Aorta (tissue), 5 donors: ENCODE data around the gene FGF2. TPM values are rescaled to one million over a fixed set of nuclear protein-coding genes. Genes with fewer than 3 reads are reported as not detected.
"Not testable (repeated sequence)": the region's sequence is repeated elsewhere in the genome, so short reads cannot be mapped to it uniquely, and the experiment has no call there.

Experiments
- ATAC-seq: fragments of 200-7000 bp; cut with Tn5 transposase; one replicate; pipeline ENCODE4 v1.9.1; 2022; ENCODE audit warnings: moderate library complexity; ENCODE audit not compliant: low FRiP score
- DNase-seq, 2 donors: peaks; one replicate each; pipeline ENCODE4 v3.0.0-alpha.2; 2020
- H3K27ac ChIP-seq, 2 donors: one replicate each; pipeline ENCODE4 v1.5.1; 2013; ENCODE audit warnings: low read length in 2 of 2, mild to moderate bottlenecking in 2 of 2, moderate library complexity in 2 of 2, control low read depth in 1 of 2, inconsistent platforms in 1 of 2, low read depth in 1 of 2
- H3K27me3 ChIP-seq, 2 donors: one replicate each; pipeline ENCODE4 v1.6.1; 2013; ENCODE audit warnings: control low read depth in 1 of 2, low read length in 1 of 2, mild to moderate bottlenecking in 1 of 2, moderate library complexity in 1 of 2; ENCODE audit not compliant: insufficient read depth in 2 of 2, control insufficient read depth in 1 of 2
- H3K36me3 ChIP-seq, 2 donors: one replicate each; pipeline ENCODE4 v1.6.1; 2013; ENCODE audit warnings: control low read depth in 1 of 2, low read length in 1 of 2, mild to moderate bottlenecking in 1 of 2; ENCODE audit not compliant: insufficient read depth in 2 of 2, control insufficient read depth in 1 of 2
- H3K4me1 ChIP-seq, 2 donors: one replicate each; pipeline ENCODE4 v1.6.1; 2013; ENCODE audit warnings: low read length in 2 of 2, control low read depth in 1 of 2, mild to moderate bottlenecking in 1 of 2, moderate library complexity in 1 of 2; ENCODE audit not compliant: insufficient read depth in 2 of 2, control insufficient read depth in 1 of 2
- H3K4me3 ChIP-seq, 2 donors: one replicate each; pipeline ENCODE4 v1.5.1; 2013; ENCODE audit warnings: low read length in 2 of 2, control low read depth in 1 of 2, mild to moderate bottlenecking in 1 of 2
- H3K9me3 ChIP-seq: one replicate; pipeline ENCODE4 v1.6.1; 2013; ENCODE audit warnings: mild to moderate bottlenecking, low read length; ENCODE audit not compliant: control insufficient read depth
- WGBS, 2 donors: extraction: QIAGEN DNeasy Blood & Tissue Kit; methylation state at CpG; one replicate each; pipeline ENCODE4 v1.1.7; 2013; 5-methylcytosine and 5-hydroxymethylcytosine counted together
- intact Hi-C, 2 donors: fragments of 100-400 bp; cut with DNase I; formaldehyde crosslinking; loops; one replicate each; pipeline versions ENCODE4 v1.14.2 to v1.15.0; 2022
- polyA plus RNA-seq, 2 donors: library from polyadenylated mRNA; stranded (reverse); fragments of 200-250 nt; gene quantifications; one replicate each; pipeline ENCODE4 v1.2.3, GENCODE V29; 2013
- total RNA-seq, 2 donors: library from RNA; stranded (reverse); fragmentation: NEBNext Ultra II Directional; extraction: Animal tissue kit (Norgen Biotek cat#: 25700); gene quantifications; one replicate each; pipeline ENCODE4 v1.2.1, GENCODE V29; 2021
- donor health status: healthy with polysubstance abuse.
- donor health status: Bipolar disorder and iron deficiency.
- donor health status: DM: no; HTN: no; CAD: no.
- donor health status: DM: no; HTN: no; CAD: no.
- donor health status: DM: yes; HTN: yes; CAD: no.

Gene FGF2
- total and polyA plus RNA-seq, 4 donors, result 8.8 to 35.9 (median 22.2) TPM

- intact Hi-C loops, result no loop called here
- Histone ChIP-seq H3K27me3 (no peaks in the 10 kb centered on the region), H3K4me3 (no peak overlapping the region), H3K27ac (no peak overlapping the region), H3K36me3 (no peaks in the 10 kb centered on the region), H3K4me1 (peaks cover 0 to under 1% of the 10 kb centered on the region in 2 donors), H3K9me3 (no peaks in the 10 kb centered on the region)
- 18 to 29% methylated on average over 1 of the region's 1 CpG for WGBS, 2 donors
- DNase-seq (no peak), ATAC-seq (no peak)
Measured at GRCh38 chr4:122863639-122864038, 37.0 kb downstream of the FGF2 start.

- no peak overlapping the region for H3K27ac ChIP-seq
- no peaks in the 10 kb centered on the region for H3K27me3 ChIP-seq
- ATAC-seq (no peak), DNase-seq (no peak)
- H3K4me1 ChIP-seq, result no peaks in the 10 kb centered on the region
- no peaks in the 10 kb centered on the region for H3K36me3 ChIP-seq
- 43 to 51% methylated on average over 4 of the region's 4 CpGs for WGBS, 2 donors
- no peaks in the 10 kb centered on the region for H3K9me3 ChIP-seq
- no peak overlapping the region for H3K4me3 ChIP-seq
- intact Hi-C loops, result no loop called here
Measured at GRCh38 chr4:122865425-122865824, 38.8 kb downstream of the FGF2 start.

- intact Hi-C loops, H3K36me3 ChIP-seq, ATAC-seq, H3K9me3 ChIP-seq, H3K4me3 ChIP-seq, DNase-seq, H3K4me1 ChIP-seq, H3K27me3 ChIP-seq, H3K27ac ChIP-seq: not testable (repeated sequence)
- WGBS, 2 donors, result 96 to 98% methylated on average over 3 of the region's 3 CpGs
Measured at GRCh38 chr4:122868235-122868634, 41.6 kb downstream of the FGF2 start.

- no peak overlapping the region for H3K27ac ChIP-seq
- no peaks in the 10 kb centered on the region for H3K9me3 ChIP-seq
- H3K4me3 ChIP-seq, result no peak overlapping the region
- H3K27me3 ChIP-seq, result no peaks in the 10 kb centered on the region
- WGBS, 2 donors, result 67 to 70% methylated on average over 1 of the region's 1 CpG
- H3K36me3 ChIP-seq, result no peaks in the 10 kb centered on the region
- no peak for DNase-seq
- intact Hi-C loops, result no loop called here
- no peak for ATAC-seq
- H3K4me1 ChIP-seq, result peaks cover 1 to 2% of the 10 kb centered on the region in 2 donors
Measured at GRCh38 chr4:122873146-122873545, 46.5 kb downstream of the FGF2 start.

- no peak for ATAC-seq
Measured at GRCh38 chr4:122873821-122874593, 47.4 kb downstream of the FGF2 start.

GRCh38 chr4:122875949-122876348 is 49.3 kb downstream of the FGF2 start:
- H3K4me3 ChIP-seq, result no peak overlapping the region
- H3K27me3 ChIP-seq, result no peaks in the 10 kb centered on the region
- H3K9me3 ChIP-seq, result no peaks in the 10 kb centered on the region
- DNase-seq, result no peak
- 86 to 87% methylated on average over 5 of the region's 5 CpGs for WGBS, 2 donors
- ATAC-seq, result no peak
- no peaks in the 10 kb centered on the region for H3K36me3 ChIP-seq
- H3K27ac ChIP-seq, result no peak overlapping the region
- intact Hi-C loops, result no loop called here
- peaks cover 1 to 2% of the 10 kb centered on the region in 2 donors for H3K4me1 ChIP-seq

More at GRCh38 chr4:122873821-122874593, 47.4 kb downstream of the FGF2 start:
- 55 to 56% methylated on average over 4 of the region's 4 CpGs for WGBS, 2 donors
- Histone ChIP-seq H3K4me1 (peaks cover 1 to 2% of the 10 kb centered on the region in 2 donors), H3K36me3 (no peaks in the 10 kb centered on the region), H3K9me3 (no peaks in the 10 kb centered on the region), H3K27me3 (no peaks in the 10 kb centered on the region), H3K4me3 (no peak overlapping the region), H3K27ac (no peak overlapping the region)
- intact Hi-C loops, result no loop called here
- no peak for DNase-seq

- DNase-seq (no peak), ATAC-seq (no peak)
- H3K27ac ChIP-seq, result no peak overlapping the region
- no peaks in the 10 kb centered on the region for H3K27me3 ChIP-seq
- H3K36me3 ChIP-seq, result no peaks in the 10 kb centered on the region
- intact Hi-C loops, result no loop called here
- H3K4me1 ChIP-seq, result peaks cover 1 to 2% of the 10 kb centered on the region in 2 donors
- H3K9me3 ChIP-seq, result no peaks in the 10 kb centered on the region
- 91 to 92% methylated on average over 3 of the region's 3 CpGs for WGBS, 2 donors
- no peak overlapping the region for H3K4me3 ChIP-seq
Measured at GRCh38 chr4:122876456-122876855, 49.8 kb downstream of the FGF2 start.

- ATAC-seq (no peak), DNase-seq (no peak)
- intact Hi-C loops, result no loop called here
- H3K9me3 ChIP-seq, result no peaks in the 10 kb centered on the region
- no peaks in the 10 kb centered on the region for H3K27me3 ChIP-seq
- H3K36me3 ChIP-seq, result no peaks in the 10 kb centered on the region
- no peak overlapping the region for H3K4me3 ChIP-seq
- no peaks in the 10 kb centered on the region for H3K4me1 ChIP-seq
- H3K27ac ChIP-seq, result no peak overlapping the region
Measured at GRCh38 chr4:122879001-122879400, 52.4 kb downstream of the FGF2 start.
